ENCODE data around the gene ATXN1. TPM values are rescaled to one million over a fixed set of nuclear protein-coding genes. Genes with fewer than 3 reads are reported as not detected.

Gene ATXN1
- polyA plus RNA-seq, 4 donors, result 4.6 to 16.5 (median 5.9) TPM

DNA sequence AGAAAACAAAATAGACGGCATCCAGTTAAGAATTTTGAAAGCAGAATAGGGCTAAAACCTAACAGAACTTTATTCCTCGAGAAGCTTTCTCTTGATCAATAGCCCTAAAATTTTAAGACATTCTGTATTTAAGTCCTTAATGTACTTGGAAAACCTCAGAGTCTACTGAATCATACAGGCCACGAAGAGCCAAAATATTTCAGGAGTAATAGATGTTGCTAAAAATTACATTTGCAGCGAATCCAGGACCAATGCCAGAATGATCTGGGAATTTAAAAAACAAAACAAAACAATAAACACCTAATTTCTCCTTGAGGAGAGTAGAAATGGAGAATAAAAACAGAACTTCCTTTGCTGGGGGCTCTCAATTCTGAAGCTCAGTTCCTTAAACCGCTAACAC is 23.3 kb downstream of the ATXN1 start:
- H3K27me3 ChIP-seq (ENCODE audit: control insufficient read depth in 3 of 3, insufficient read depth in 3 of 3, low read length in 3 of 3), result no peaks in the 10 kb centered on the region
- no peak for FAIRE-seq
- H3K4me1 ChIP-seq (ENCODE audit: control insufficient read depth in 3 of 3, insufficient read depth in 2 of 3, low read depth in 1 of 3, low read length in 2 of 3), result peaks cover 0 to 9% (median 7%) of the 10 kb centered on the region in 3 donors
- no peak overlapping the region for H3K4me3 ChIP-seq (ENCODE audit: low read depth in 1 of 3, low read length in 3 of 3)
- 79 to 90% (median 88%) methylated on average over 5 of the region's 5 CpGs for WGBS, 3 donors
- peaks cover 0 to 24% (median 3%) of the 10 kb centered on the region in 3 donors for H3K36me3 ChIP-seq (ENCODE audit: control insufficient read depth in 3 of 3, insufficient read depth in 2 of 3, low read depth in 1 of 3, low read length in 3 of 3)
- DNase-seq, result no peak
- no peaks in the 10 kb centered on the region for H3K9me3 ChIP-seq (ENCODE audit: control insufficient read depth in 2 of 2, insufficient read depth in 1 of 2, low read depth in 1 of 2, low read length in 1 of 2)
- H3K27ac ChIP-seq (ENCODE audit: low read depth in 1 of 3, low read length in 2 of 3), result no peak overlapping the region

DNA sequence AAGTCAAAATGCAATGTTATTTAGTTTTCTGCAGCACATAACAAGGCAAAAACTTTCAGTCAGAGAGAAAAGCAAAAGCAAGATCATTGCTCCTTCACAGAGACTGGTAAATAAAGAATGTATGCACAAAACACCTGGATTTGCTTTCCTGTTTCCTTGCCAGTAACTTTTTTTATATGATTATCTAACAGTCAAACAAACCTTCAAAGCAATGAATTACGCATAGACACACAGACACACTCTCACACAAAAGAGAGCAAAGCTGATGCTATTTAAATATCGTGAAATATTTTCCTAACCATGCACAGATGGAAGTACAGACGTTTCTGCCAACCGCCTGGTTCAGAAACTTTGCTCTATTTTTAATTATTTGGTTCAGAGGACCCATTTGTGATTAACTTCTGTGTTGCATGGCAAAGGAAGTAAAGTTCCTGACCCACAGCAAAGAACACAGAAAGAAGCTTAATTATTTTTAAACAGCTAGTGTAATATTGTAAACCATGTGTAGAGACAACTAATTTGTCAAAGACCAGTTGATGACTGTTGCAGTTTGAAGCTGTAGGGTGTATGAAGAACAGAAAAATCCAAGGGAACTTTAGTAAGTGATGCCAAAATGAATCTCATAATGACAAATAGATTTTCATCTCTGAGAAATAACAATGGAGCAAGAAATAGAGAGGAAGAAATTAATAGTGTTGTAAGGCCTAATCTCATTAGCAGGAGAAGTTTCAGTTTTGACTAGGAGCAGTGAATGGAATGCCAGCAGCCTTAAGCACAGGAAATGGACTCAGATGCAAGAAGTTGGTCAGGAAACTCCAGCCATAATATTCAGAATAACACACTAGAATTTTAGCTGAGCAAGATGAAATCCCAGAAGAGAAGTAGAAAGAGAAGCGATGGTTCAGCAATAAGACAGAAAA is 24.1 kb downstream of the ATXN1 start:
- 46 to 60% (median 50%) methylated on average over 5 of the region's 5 CpGs for WGBS, 3 donors
- no peak overlapping the region for H3K27ac ChIP-seq (ENCODE audit: low read depth in 1 of 3, low read length in 2 of 3)
- FAIRE-seq, result no peak
- no peaks in the 10 kb centered on the region for H3K9me3 ChIP-seq (ENCODE audit: control insufficient read depth in 2 of 2, insufficient read depth in 1 of 2, low read depth in 1 of 2, low read length in 1 of 2)
- no peak for DNase-seq
- peaks cover 0 to 7% (median 6%) of the 10 kb centered on the region in 3 donors for H3K4me1 ChIP-seq (ENCODE audit: control insufficient read depth in 3 of 3, insufficient read depth in 2 of 3, low read depth in 1 of 3, low read length in 2 of 3)
- peaks cover 0 to 19% (median 3%) of the 10 kb centered on the region in 3 donors for H3K36me3 ChIP-seq (ENCODE audit: control insufficient read depth in 3 of 3, insufficient read depth in 2 of 3, low read depth in 1 of 3, low read length in 3 of 3)
- H3K27me3 ChIP-seq (ENCODE audit: control insufficient read depth in 3 of 3, insufficient read depth in 3 of 3, low read length in 3 of 3), result no peaks in the 10 kb centered on the region
- H3K4me3 ChIP-seq (ENCODE audit: low read depth in 1 of 3, low read length in 3 of 3), result no peak overlapping the region

DNA sequence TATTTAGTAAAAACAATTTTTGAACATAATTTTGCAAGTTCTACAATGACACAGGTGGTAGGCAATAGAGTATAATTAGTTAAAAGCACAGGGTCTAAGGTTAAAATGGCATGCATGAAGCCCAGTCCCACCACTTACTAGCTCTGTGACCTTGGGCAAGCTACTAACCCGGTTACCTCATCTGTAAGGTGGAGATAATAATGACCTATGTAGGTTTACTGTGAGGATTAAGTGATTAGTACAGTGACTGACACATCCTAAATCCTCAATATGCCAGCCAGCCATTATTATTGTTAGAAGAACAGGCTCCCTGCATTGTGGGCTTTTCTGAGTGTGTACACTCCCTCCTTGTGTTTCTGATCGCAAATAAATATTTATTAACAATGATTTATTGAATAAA is 26.2 kb downstream of the ATXN1 start:
- H3K27me3 ChIP-seq (ENCODE audit: control insufficient read depth in 3 of 3, insufficient read depth in 3 of 3, low read length in 3 of 3), result no peaks in the 10 kb centered on the region
- no peak for FAIRE-seq
- DNase-seq, result no peak
- no peaks in the 10 kb centered on the region for H3K9me3 ChIP-seq (ENCODE audit: control insufficient read depth in 2 of 2, insufficient read depth in 1 of 2, low read depth in 1 of 2, low read length in 1 of 2)
- H3K4me3 ChIP-seq (ENCODE audit: low read depth in 1 of 3, low read length in 3 of 3), result no peak overlapping the region
- H3K4me1 ChIP-seq (ENCODE audit: control insufficient read depth in 3 of 3, insufficient read depth in 2 of 3, low read depth in 1 of 3, low read length in 2 of 3), result peaks cover 2 to 21% (median 13%) of the 10 kb centered on the region in 3 donors
- 61 to 85% (median 76%) methylated on average over 2 of the region's 2 CpGs for WGBS, 3 donors
- peaks cover 0 to 19% (median 2%) of the 10 kb centered on the region in 3 donors for H3K36me3 ChIP-seq (ENCODE audit: control insufficient read depth in 3 of 3, insufficient read depth in 2 of 3, low read depth in 1 of 3, low read length in 3 of 3)
- H3K27ac ChIP-seq (ENCODE audit: low read depth in 1 of 3, low read length in 2 of 3), result no peak overlapping the region

DNA sequence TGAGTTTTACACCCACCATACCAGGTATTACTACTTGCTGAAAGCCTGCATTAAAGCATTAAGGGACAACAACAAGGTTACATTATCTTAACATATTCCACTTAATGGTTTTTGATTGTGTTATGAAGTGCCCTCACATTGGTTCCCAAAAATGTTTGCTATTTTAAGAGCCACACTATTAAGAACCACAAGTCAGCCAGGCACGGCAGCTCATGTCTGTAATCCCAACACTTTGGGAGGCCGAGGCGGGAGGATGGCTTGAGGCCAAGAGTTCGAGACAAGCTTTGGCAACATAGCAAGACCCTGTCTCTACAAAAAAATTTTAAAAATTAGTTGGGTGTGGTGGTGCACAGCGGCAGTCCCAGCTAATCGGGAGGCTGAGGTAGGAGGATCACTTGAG is 28.2 kb downstream of the ATXN1 start:
- Histone ChIP-seq H3K4me3 (ENCODE audit: low read depth in 1 of 3, low read length in 3 of 3) (no peak overlapping the region), H3K27me3 (ENCODE audit: control insufficient read depth in 3 of 3, insufficient read depth in 3 of 3, low read length in 3 of 3) (no peaks in the 10 kb centered on the region), H3K4me1 (ENCODE audit: control insufficient read depth in 3 of 3, insufficient read depth in 2 of 3, low read depth in 1 of 3, low read length in 2 of 3) (peaks cover 2 to 30% (median 19%) of the 10 kb centered on the region in 3 donors), H3K9me3 (ENCODE audit: control insufficient read depth in 2 of 2, insufficient read depth in 1 of 2, low read depth in 1 of 2, low read length in 1 of 2) (no peaks in the 10 kb centered on the region), H3K36me3 (ENCODE audit: control insufficient read depth in 3 of 3, insufficient read depth in 2 of 3, low read depth in 1 of 3, low read length in 3 of 3) (peaks cover 0 to 14% (median under 1%) of the 10 kb centered on the region in 3 donors), H3K27ac (ENCODE audit: low read depth in 1 of 3, low read length in 2 of 3) (no peak overlapping the region)
- FAIRE-seq (no peak), DNase-seq (no peak)
- WGBS, 3 donors, result 77 to 94% (median 93%) methylated on average over 6 of the region's 6 CpGs

DNA sequence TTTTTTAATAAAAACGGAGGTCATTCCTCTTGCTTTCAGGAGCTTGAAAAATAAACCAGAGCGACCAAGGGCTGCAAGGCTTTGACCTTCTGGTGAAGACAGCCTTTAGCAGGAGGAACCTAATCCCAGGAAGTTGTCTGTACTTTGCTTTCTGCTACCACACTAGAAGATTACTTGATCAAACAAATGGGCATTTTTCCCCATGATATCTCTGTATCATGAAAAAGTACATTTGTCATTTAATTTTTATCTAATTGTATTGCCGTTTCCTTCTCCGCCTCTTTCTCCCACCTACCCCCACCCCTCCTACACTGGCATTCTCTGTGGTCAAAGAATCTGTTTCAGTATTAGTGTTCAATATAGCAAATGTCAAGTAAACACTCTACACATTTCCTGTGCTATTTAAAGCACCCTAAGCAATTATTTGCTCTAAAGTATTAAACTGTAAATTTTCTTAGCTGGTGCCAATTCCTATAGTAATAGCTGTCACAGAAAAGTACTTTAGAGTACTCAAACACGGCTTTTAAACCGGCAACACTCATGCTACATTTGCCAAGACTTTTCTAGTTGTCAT is 29.7 kb downstream of the ATXN1 start:
- H3K4me3 ChIP-seq (ENCODE audit: low read depth in 1 of 3, low read length in 3 of 3), result no peak overlapping the region

DNA sequence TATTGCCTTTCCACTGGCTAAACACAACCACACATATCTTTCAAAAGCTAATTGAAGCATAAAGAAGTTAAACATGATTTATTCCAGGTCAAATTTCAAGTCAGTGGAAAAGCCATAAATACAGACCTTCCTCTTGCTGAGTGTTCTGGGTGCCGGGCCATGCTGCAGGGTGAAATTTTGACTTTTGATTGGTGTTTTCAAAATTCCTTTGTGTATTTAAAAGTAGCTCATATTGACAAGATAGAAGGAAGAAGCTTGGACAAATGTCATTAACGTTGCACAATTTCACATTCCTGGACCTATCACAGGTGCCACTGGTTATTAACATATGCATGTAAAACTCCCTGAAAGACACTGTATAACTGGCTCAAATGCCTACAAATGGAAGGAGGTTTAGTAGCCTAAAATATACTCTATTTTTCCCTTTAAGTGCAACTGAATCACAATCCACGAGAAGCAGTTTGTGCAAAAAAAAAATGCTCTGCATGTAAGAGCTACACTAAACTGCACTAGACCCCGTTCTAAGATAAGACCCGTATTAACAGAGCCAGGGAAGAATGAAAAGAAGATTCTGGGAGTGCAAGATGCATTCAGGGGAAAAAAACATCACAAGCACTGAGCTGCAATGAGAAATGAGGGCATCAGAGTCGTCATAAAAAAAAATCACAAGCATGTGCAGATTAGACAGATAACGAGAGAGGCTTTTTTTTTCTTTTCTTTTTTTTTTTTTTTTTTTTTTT is 30.4 kb downstream of the ATXN1 start:
- FAIRE-seq (no peak), DNase-seq (peak; percentile 44 to 65)
- H3K9me3 ChIP-seq (ENCODE audit: control insufficient read depth in 2 of 2, insufficient read depth in 1 of 2, low read depth in 1 of 2, low read length in 1 of 2), result no peaks in the 10 kb centered on the region
- 8 to 40% (median 18%) methylated on average over 7 of the region's 7 CpGs for WGBS, 3 donors
- H3K36me3 ChIP-seq (ENCODE audit: control insufficient read depth in 3 of 3, insufficient read depth in 2 of 3, low read depth in 1 of 3, low read length in 3 of 3), result peaks cover 0 to 14% (median 0%) of the 10 kb centered on the region in 3 donors
- H3K27me3 ChIP-seq (ENCODE audit: control insufficient read depth in 3 of 3, insufficient read depth in 3 of 3, low read length in 3 of 3), result no peaks in the 10 kb centered on the region
- no peak overlapping the region for H3K4me3 ChIP-seq (ENCODE audit: low read depth in 1 of 3, low read length in 3 of 3)
- H3K27ac ChIP-seq (ENCODE audit: low read depth in 1 of 3, low read length in 2 of 3), result peak overlapping the region in 1 of 3 donors; percentile 39
- H3K4me1 ChIP-seq (ENCODE audit: control insufficient read depth in 3 of 3, insufficient read depth in 2 of 3, low read depth in 1 of 3, low read length in 2 of 3), result peaks cover 2 to 35% (median 14%) of the 10 kb centered on the region in 3 donors

More for the DNA sequence above, 29.7 kb downstream of the ATXN1 start:
- Histone ChIP-seq H3K36me3 (ENCODE audit: control insufficient read depth in 3 of 3, insufficient read depth in 2 of 3, low read depth in 1 of 3, low read length in 3 of 3) (peaks cover 0 to 14% (median 0%) of the 10 kb centered on the region in 3 donors), H3K9me3 (ENCODE audit: control insufficient read depth in 2 of 2, insufficient read depth in 1 of 2, low read depth in 1 of 2, low read length in 1 of 2) (no peaks in the 10 kb centered on the region), H3K4me1 (ENCODE audit: control insufficient read depth in 3 of 3, insufficient read depth in 2 of 3, low read depth in 1 of 3, low read length in 2 of 3) (peaks cover 2 to 35% (median 14%) of the 10 kb centered on the region in 3 donors), H3K27me3 (ENCODE audit: control insufficient read depth in 3 of 3, insufficient read depth in 3 of 3, low read length in 3 of 3) (no peaks in the 10 kb centered on the region), H3K27ac (ENCODE audit: low read depth in 1 of 3, low read length in 2 of 3) (peak overlapping the region in 2 of 3 donors; percentile 47 to 54)
- FAIRE-seq (no peak), DNase-seq (peak; percentile 35 to 62)
- 18 to 39% (median 26%) methylated on average over 6 of the region's 6 CpGs for WGBS, 3 donors

DNA sequence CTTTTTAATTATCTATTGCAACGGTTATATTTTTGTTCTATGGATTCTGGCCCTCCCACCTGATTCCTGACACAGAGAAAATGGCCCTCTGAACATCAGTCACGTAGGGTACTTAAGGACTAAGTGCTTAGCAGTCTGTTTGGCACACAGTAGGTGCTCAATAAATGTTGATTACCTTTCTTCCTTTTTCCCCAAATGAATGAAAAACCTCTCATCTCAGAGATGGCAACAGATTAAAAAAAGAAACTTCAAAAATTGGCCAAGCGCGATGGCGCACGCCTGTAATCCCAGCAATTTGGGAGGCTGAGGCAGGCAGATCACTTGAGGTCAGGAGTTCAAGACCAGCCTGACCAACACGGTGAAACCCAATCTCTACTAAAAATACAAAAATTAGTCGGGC is 31.5 kb downstream of the ATXN1 start:
- no peak overlapping the region for H3K27ac ChIP-seq (ENCODE audit: low read depth in 1 of 3, low read length in 2 of 3)
- WGBS, 3 donors, result 90 to 97% (median 93%) methylated on average over 8 of the region's 8 CpGs
- FAIRE-seq (no peak), DNase-seq (no peak)
- H3K4me1 ChIP-seq (ENCODE audit: control insufficient read depth in 3 of 3, insufficient read depth in 2 of 3, low read depth in 1 of 3, low read length in 2 of 3), result peaks cover 2 to 44% (median 21%) of the 10 kb centered on the region in 3 donors
- H3K27me3 ChIP-seq (ENCODE audit: control insufficient read depth in 3 of 3, insufficient read depth in 3 of 3, low read length in 3 of 3), result no peaks in the 10 kb centered on the region
- H3K4me3 ChIP-seq (ENCODE audit: low read depth in 1 of 3, low read length in 3 of 3), result no peak overlapping the region
- H3K36me3 ChIP-seq (ENCODE audit: control insufficient read depth in 3 of 3, insufficient read depth in 2 of 3, low read depth in 1 of 3, low read length in 3 of 3), result peaks cover 0 to 14% (median 0%) of the 10 kb centered on the region in 3 donors
- no peaks in the 10 kb centered on the region for H3K9me3 ChIP-seq (ENCODE audit: control insufficient read depth in 2 of 2, insufficient read depth in 1 of 2, low read depth in 1 of 2, low read length in 1 of 2)

DNA sequence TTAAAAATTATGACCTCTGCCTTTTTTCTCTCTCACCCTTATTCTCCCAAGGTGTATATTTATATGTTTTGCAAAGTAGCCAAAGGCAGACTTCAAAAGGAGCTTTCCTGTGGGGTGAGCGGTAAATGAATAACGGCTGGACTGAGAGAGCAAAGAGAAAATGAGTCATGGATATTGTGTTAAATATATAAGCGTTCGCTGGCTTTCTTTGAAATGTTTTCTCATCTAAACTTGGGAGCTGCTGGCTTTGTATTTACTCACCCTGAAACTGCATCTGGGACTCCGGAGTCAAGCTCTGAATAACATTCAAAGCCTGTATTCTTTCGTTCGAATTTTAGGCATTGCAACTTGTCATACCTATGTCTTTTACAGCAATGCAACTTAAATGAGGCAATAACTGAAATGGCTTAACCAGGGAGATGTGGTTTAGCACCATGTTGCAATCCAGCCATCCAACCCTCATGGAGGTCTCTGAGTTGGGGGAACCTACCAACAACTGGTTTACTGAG is 32.0 kb downstream of the ATXN1 start:
- DNase-seq, result peak in 1 of 2 donors; percentile 40
- Histone ChIP-seq H3K4me3 (ENCODE audit: low read depth in 1 of 3, low read length in 3 of 3) (no peak overlapping the region), H3K27ac (ENCODE audit: low read depth in 1 of 3, low read length in 2 of 3) (no peak overlapping the region), H3K27me3 (ENCODE audit: control insufficient read depth in 3 of 3, insufficient read depth in 3 of 3, low read length in 3 of 3) (no peaks in the 10 kb centered on the region), H3K4me1 (ENCODE audit: control insufficient read depth in 3 of 3, insufficient read depth in 2 of 3, low read depth in 1 of 3, low read length in 2 of 3) (peaks cover 4 to 49% (median 26%) of the 10 kb centered on the region in 3 donors), H3K36me3 (ENCODE audit: control insufficient read depth in 3 of 3, insufficient read depth in 2 of 3, low read depth in 1 of 3, low read length in 3 of 3) (peaks cover 0 to 11% (median 0%) of the 10 kb centered on the region in 3 donors), H3K9me3 (ENCODE audit: control insufficient read depth in 2 of 2, insufficient read depth in 1 of 2, low read depth in 1 of 2, low read length in 1 of 2) (no peaks in the 10 kb centered on the region)
- no peak for FAIRE-seq
- 65 to 75% (median 66%) methylated on average over 7 of the region's 7 CpGs for WGBS, 3 donors

All from small intestine (tissue), 7 donors.